Astrocyte (in vitro differentiated cells and primary cell): Measurements from ENCODE around the gene PI4K2B. TPM values are rescaled to one million over a fixed set of nuclear protein-coding genes. Genes with fewer than 3 reads are reported as not detected.

ENCODE experiments used
- DNase-seq: peaks from one replicate; pipeline ENCODE4 v3.0.0-alpha.2; 2010; ENCODE audit warnings: low read depth
- FAIRE-seq: peaks from 2 replicates; lab custom pipeline; 2011; peaks lifted over from hg19 to GRCh38; lab: Jason Lieb, UNC
- H2AFZ ChIP-seq: 2 replicates; pipeline ENCODE4 v1.6.0; 2012; ENCODE audit warnings: low read depth, low read length, inconsistent platforms
- H3K27ac ChIP-seq: 2 replicates; pipeline ENCODE4 v1.5.1; 2011; ENCODE audit warnings: low read depth, low read length, inconsistent platforms
- H3K27me3 ChIP-seq: 2 replicates; pipeline ENCODE4 v1.6.0; 2011; ENCODE audit warnings: low read length, inconsistent platforms; ENCODE audit not compliant: insufficient read depth
- H3K36me3 ChIP-seq: 2 replicates; pipeline ENCODE4 v1.5.1; 2011; ENCODE audit warnings: low read length, inconsistent platforms; ENCODE audit not compliant: insufficient read depth
- H3K4me1 ChIP-seq: 2 replicates; pipeline ENCODE4 v1.5.1; 2011; ENCODE audit warnings: low read length, inconsistent platforms; ENCODE audit not compliant: insufficient read depth
- H3K4me2 ChIP-seq: 2 replicates; pipeline ENCODE4 v1.6.0; 2012; ENCODE audit warnings: low read length, inconsistent platforms
- H3K4me3 ChIP-seq: 2 replicates; pipeline ENCODE4 v1.5.1; 2011; ENCODE audit warnings: low read depth, mild to moderate bottlenecking, low read length, inconsistent platforms; ENCODE audit not compliant: insufficient read depth
- H3K79me2 ChIP-seq: 2 replicates; pipeline ENCODE4 v1.6.0; 2012; ENCODE audit warnings: mild to moderate bottlenecking, low read length, inconsistent platforms; ENCODE audit not compliant: insufficient read depth
- H3K9ac ChIP-seq: 2 replicates; pipeline ENCODE4 v1.6.0; 2012; ENCODE audit warnings: mild to moderate bottlenecking, low read length, inconsistent platforms
- H3K9me3 ChIP-seq: 2 replicates; pipeline ENCODE4 v1.5.1; 2012; ENCODE audit warnings: low read depth, mild to moderate bottlenecking, low read length, inconsistent platforms; ENCODE audit not compliant: insufficient read depth
- H4K20me1 ChIP-seq: 2 replicates; pipeline ENCODE4 v1.6.0; 2012; ENCODE audit warnings: low read length, inconsistent platforms; ENCODE audit not compliant: insufficient read depth
- H3K27ac Mint-ChIP-seq: one replicate; pipeline ENCODE4 v1.8.0; 2021; ENCODE audit warnings: mild to moderate bottlenecking, mixed read lengths; ENCODE audit not compliant: unreplicated experiment
- H3K27me3 Mint-ChIP-seq: one replicate; pipeline ENCODE4 v1.8.0; 2021; ENCODE audit warnings: low read depth, mixed read lengths; ENCODE audit not compliant: unreplicated experiment
- H3K36me3 Mint-ChIP-seq: one replicate; pipeline ENCODE4 v1.8.0; 2021; ENCODE audit warnings: low read depth, mixed read lengths; ENCODE audit not compliant: unreplicated experiment
- H3K4me1 Mint-ChIP-seq: one replicate; pipeline ENCODE4 v1.8.0; 2021; ENCODE audit warnings: low read depth, mixed read lengths; ENCODE audit not compliant: unreplicated experiment
- H3K4me3 Mint-ChIP-seq: one replicate; pipeline ENCODE4 v1.8.0; 2021; ENCODE audit warnings: mild to moderate bottlenecking, moderate library complexity, mixed read lengths; ENCODE audit not compliant: unreplicated experiment
- H3K9me3 Mint-ChIP-seq: one replicate; pipeline ENCODE4 v1.8.0; 2021; ENCODE audit warnings: mild to moderate bottlenecking, mixed read lengths; ENCODE audit not compliant: unreplicated experiment
- CTCF ChIP-seq: IDR thresholded peaks from 2 replicates; pipeline ENCODE4 v1.5.1; 2011; ENCODE audit warnings: low read depth, mild to moderate bottlenecking, inconsistent platforms, low read length, moderate library complexity; ENCODE audit not compliant: insufficient read depth
- EZH2 ChIP-seq: IDR thresholded peaks from 2 replicates; pipeline ENCODE4 v1.6.1; 2012; ENCODE audit warnings: mild to moderate bottlenecking, low read length, inconsistent platforms; ENCODE audit not compliant: insufficient read depth
- total RNA-seq: library from RNA; stranded (reverse); gene quantifications from 2 replicates; pipeline ENCODE4 v1.2.1, GENCODE V29; 2021

PI4K2B gene
- total RNA-seq, 1 donor from 2014 or later, result 15.7 TPM

GRCh38 chr4:25303578-25303977 is 69.7 kb downstream of the PI4K2B start:
- Histone ChIP-seq H3K4me2 (no peak overlapping the region), H4K20me1 (no peaks in the 10 kb centered on the region), H3K27me3 (peaks cover 3% of the 10 kb centered on the region), H2AFZ (no peak overlapping the region), H3K4me1 (peaks cover 6% of the 10 kb centered on the region), H3K79me2 (no peaks in the 10 kb centered on the region), H3K9me3 (no peaks in the 10 kb centered on the region), H3K4me3 (no peak overlapping the region), H3K36me3 (no peaks in the 10 kb centered on the region), H3K27ac (no peak overlapping the region), H3K9ac (no peak overlapping the region)
- TF ChIP-seq EZH2 (no peak), CTCF (no peak)
- FAIRE-seq (no peak), DNase-seq (no peak)
- no peak overlapping the region for H3K27ac Mint-ChIP-seq
- no peaks in the 10 kb centered on the region for H3K27me3 Mint-ChIP-seq
- H3K36me3 Mint-ChIP-seq, result no peaks in the 10 kb centered on the region
- no peak overlapping the region for H3K4me3 Mint-ChIP-seq
- no peaks in the 10 kb centered on the region for H3K9me3 Mint-ChIP-seq
- peaks cover 8% of the 10 kb centered on the region for H3K4me1 Mint-ChIP-seq

GRCh38 chr4:25306518-25307057 is 72.8 kb downstream of the PI4K2B start:
- H3K4me1 Mint-ChIP-seq, result peaks cover 14% of the 10 kb centered on the region
- H3K4me3 Mint-ChIP-seq, result no peak overlapping the region
- Histone ChIP-seq H3K36me3 (no peaks in the 10 kb centered on the region), H2AFZ (no peak overlapping the region), H3K79me2 (no peaks in the 10 kb centered on the region), H3K27ac (no peak overlapping the region), H3K9me3 (no peaks in the 10 kb centered on the region), H3K4me1 (peaks cover 11% of the 10 kb centered on the region), H3K4me3 (no peak overlapping the region), H4K20me1 (no peaks in the 10 kb centered on the region), H3K4me2 (no peak overlapping the region), H3K9ac (no peak overlapping the region), H3K27me3 (no peaks in the 10 kb centered on the region)
- FAIRE-seq (no peak), DNase-seq (no peak)
- H3K27ac Mint-ChIP-seq, result no peak overlapping the region
- no peaks in the 10 kb centered on the region for H3K27me3 Mint-ChIP-seq
- no peaks in the 10 kb centered on the region for H3K9me3 Mint-ChIP-seq
- no peak for TF ChIP-seq CTCF
- H3K36me3 Mint-ChIP-seq, result no peaks in the 10 kb centered on the region

GRCh38 chr4:25307596-25307995 is 73.8 kb downstream of the PI4K2B start:
- Histone ChIP-seq H3K4me1 (peaks cover 11% of the 10 kb centered on the region), H2AFZ (peak overlapping the region; percentile 40), H3K79me2 (no peaks in the 10 kb centered on the region), H3K27me3 (no peaks in the 10 kb centered on the region), H3K9ac (no peak overlapping the region), H3K27ac (no peak overlapping the region), H3K36me3 (no peaks in the 10 kb centered on the region), H3K4me2 (no peak overlapping the region), H3K9me3 (no peaks in the 10 kb centered on the region), H3K4me3 (no peak overlapping the region), H4K20me1 (no peaks in the 10 kb centered on the region)
- DNase-seq (no peak), FAIRE-seq (no peak)
- no peak overlapping the region for H3K4me3 Mint-ChIP-seq
- no peak overlapping the region for H3K27ac Mint-ChIP-seq
- H3K27me3 Mint-ChIP-seq, result no peaks in the 10 kb centered on the region
- H3K36me3 Mint-ChIP-seq, result no peaks in the 10 kb centered on the region
- TF ChIP-seq CTCF (no peak), EZH2 (no peak)
- no peaks in the 10 kb centered on the region for H3K9me3 Mint-ChIP-seq
- H3K4me1 Mint-ChIP-seq, result peaks cover 14% of the 10 kb centered on the region
